Smooth muscle cell (in vitro differentiated cells): Measurements from ENCODE around the gene ASB18. TPM values are rescaled to one million over a fixed set of nuclear protein-coding genes. Genes with fewer than 3 reads are reported as not detected.

Experiments
- DNase-seq: peaks from one replicate; lab custom pipeline; 2025; ENCODE audit not compliant: unreplicated experiment; lab: John Stamatoyannopoulos, UW
- H2AFZ ChIP-seq: fragments of 200-600 bp; sonication (generic); 2 replicates; pipeline ENCODE4 v1.6.0; 2016; ENCODE audit warnings: antibody characterized with exemption, low read depth, mild to moderate bottlenecking
- H3F3A ChIP-seq: fragments of 200-600 bp; sonication (generic); 2 replicates; pipeline ENCODE4 v1.6.0; 2017; ENCODE audit warnings: antibody characterized with exemption, low read depth
- H3K27ac ChIP-seq: fragments of 200-600 bp; sonication (generic); 2 replicates; pipeline ENCODE4 v1.5.1; 2016; ENCODE audit warnings: low read depth, mild to moderate bottlenecking
- H3K27me3 ChIP-seq: fragments of 200-600 bp; sonication (generic); 2 replicates; pipeline ENCODE4 v1.6.1; 2016; ENCODE audit warnings: low read depth, mild to moderate bottlenecking
- H3K36me3 ChIP-seq: fragments of 200-600 bp; sonication (generic); 2 replicates; pipeline ENCODE4 v1.5.1; 2016; ENCODE audit warnings: low read depth
- H3K4me1 ChIP-seq: fragments of 200-600 bp; sonication (generic); 2 replicates; pipeline ENCODE4 v1.5.1; 2016; ENCODE audit warnings: low read depth
- H3K4me2 ChIP-seq: fragments of 200-600 bp; sonication (generic); 2 replicates; pipeline ENCODE4 v1.6.0; 2016; ENCODE audit warnings: mild to moderate bottlenecking
- H3K4me3 ChIP-seq: fragments of 200-600 bp; sonication (generic); 2 replicates; pipeline ENCODE4 v1.5.1; 2016; ENCODE audit warnings: mild to moderate bottlenecking
- H3K79me2 ChIP-seq: fragments of 200-600 bp; sonication (generic); 2 replicates; pipeline ENCODE4 v1.6.0; 2016; ENCODE audit warnings: low read depth, mild to moderate bottlenecking
- H3K9ac ChIP-seq: fragments of 200-600 bp; sonication (generic); 2 replicates; pipeline ENCODE4 v1.6.0; 2016; ENCODE audit warnings: low read depth
- H3K9me3 ChIP-seq: fragments of 200-600 bp; sonication (generic); replicated peaks from 2 replicates; pipeline ENCODE4 v1.5.1; 2016; ENCODE audit warnings: low read depth
- H4K20me1 ChIP-seq: fragments of 200-600 bp; sonication (generic); 2 replicates; pipeline ENCODE4 v1.6.0; 2016; ENCODE audit warnings: low read depth
- CTCF ChIP-seq: fragments of 200-600 bp; sonication (generic); IDR thresholded peaks from 2 replicates; pipeline ENCODE4 v1.5.1; 2017; ENCODE audit warnings: borderline replicate concordance, mild to moderate bottlenecking, antibody characterized with exemption; ENCODE audit not compliant: insufficient read depth, poor library complexity, severe bottlenecking
- WGBS: methylation state at CpG from one replicate; pipeline ENCODE4 v1.1.7; 2016; ENCODE audit warnings: low lambda C conversion rate; 5-methylcytosine and 5-hydroxymethylcytosine counted together
- polyA plus RNA-seq: library from polyadenylated mRNA; unstranded; fragments of >200 nt; fragmentation: Nextera tagmentation; extraction: Ambion mirVana; gene quantifications from 2 replicates; pipeline ENCODE4 v1.2.1, GENCODE V29; 2016
- total RNA-seq: library from RNA; depleted of rRNA; stranded (reverse); fragments of >200 nt; gene quantifications from 2 replicates; pipeline ENCODE4 v1.2.3, GENCODE V29; 2014

The ASB18 gene
- total and polyA plus RNA-seq, 2 experiments from 2014 or later, result 0.05 TPM; not detected in 1

- Histone ChIP-seq H3K4me1 (peaks cover 14% of the 10 kb centered on the region), H2AFZ (no peak overlapping the region), H3K79me2 (no peaks in the 10 kb centered on the region), H3K36me3 (no peaks in the 10 kb centered on the region), H3K4me3 (no peak overlapping the region), H4K20me1 (no peaks in the 10 kb centered on the region), H3K9ac (no peak overlapping the region), H3K9me3 (no peaks in the 10 kb centered on the region), H3K27me3 (peaks cover 94% of the 10 kb centered on the region), H3K27ac (no peak overlapping the region), H3F3A (no peaks in the 10 kb centered on the region), H3K4me2 (no peak overlapping the region)
- 9% methylated on average over 38 of the region's 45 CpGs for WGBS
- DNase-seq, result no peak
- TF ChIP-seq CTCF, result no peak
Observed at GRCh38 chr2:236158969-236159777, 105.0 kb downstream of the ASB18 start.

GRCh38 chr2:236157815-236158498, 106.2 kb downstream of the ASB18 start:
- no peaks in the 10 kb centered on the region for H4K20me1 ChIP-seq
- H3K9ac ChIP-seq, result no peak overlapping the region
- no peak overlapping the region for H3K4me3 ChIP-seq
- DNase-seq, result no peak
- H2AFZ ChIP-seq, result no peak overlapping the region
- H3K36me3 ChIP-seq, result no peaks in the 10 kb centered on the region
- H3K27me3 ChIP-seq, result peaks cover 82% of the 10 kb centered on the region
- no peaks in the 10 kb centered on the region for H3K9me3 ChIP-seq
- no peaks in the 10 kb centered on the region for H3K79me2 ChIP-seq
- H3K4me1 ChIP-seq, result peaks cover 6% of the 10 kb centered on the region
- H3K4me2 ChIP-seq, result no peak overlapping the region
- 92% methylated on average over 10 of the region's 10 CpGs for WGBS
- no peaks in the 10 kb centered on the region for H3F3A ChIP-seq
- TF ChIP-seq CTCF, result no peak
- H3K27ac ChIP-seq, result no peak overlapping the region

DNA sequence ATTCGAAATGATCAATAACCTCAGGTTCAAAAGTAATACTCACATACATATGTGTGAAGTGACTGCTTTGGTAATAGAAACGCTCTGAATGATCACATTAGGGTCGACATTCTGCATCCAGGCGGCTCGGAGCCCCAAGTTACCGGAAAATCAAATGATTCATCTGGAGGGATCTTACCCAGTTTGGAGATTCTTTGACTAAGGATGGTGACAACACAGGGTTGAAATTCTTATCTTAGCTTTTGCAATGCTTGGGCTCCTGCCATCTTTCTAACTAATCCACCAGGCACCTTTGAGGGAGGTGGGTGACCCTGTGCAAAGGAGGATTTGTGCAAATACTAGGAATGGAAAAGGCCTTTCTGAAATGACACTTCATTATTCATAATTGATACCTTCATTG, 106.8 kb downstream of the ASB18 start:
- Histone ChIP-seq H3K4me2 (no peak overlapping the region), H3K4me1 (peaks cover 6% of the 10 kb centered on the region), H3F3A (no peaks in the 10 kb centered on the region), H3K4me3 (no peak overlapping the region), H3K9ac (no peak overlapping the region), H2AFZ (no peak overlapping the region), H3K36me3 (no peaks in the 10 kb centered on the region), H4K20me1 (no peaks in the 10 kb centered on the region), H3K27ac (no peak overlapping the region), H3K27me3 (peaks cover 76% of the 10 kb centered on the region), H3K79me2 (no peaks in the 10 kb centered on the region), H3K9me3 (no peaks in the 10 kb centered on the region)
- no peak for DNase-seq
- WGBS, result 93% methylated on average over 6 of the region's 6 CpGs
- no peak for TF ChIP-seq CTCF
